Retinal pigment epithelial cell (primary cell): ENCODE measurements around the gene NTN1.

Source experiments
- DNase-seq: peaks from one replicate; pipeline ENCODE4 v3.0.0-alpha.2; 2010; ENCODE audit warnings: low read depth
- H3K4me3 ChIP-seq: 2 replicates; pipeline ENCODE4 v1.5.1; 2011; ENCODE audit warnings: mild to moderate bottlenecking, low read length, control low read depth, moderate library complexity
- TF ChIP-seq, protein P1 (sequence below): conservative IDR thresholded peaks from 2 replicates; pipeline ENCODE4 v1.5.1; 2011; ENCODE audit warnings: low read depth, low read length, control low read depth, inconsistent platforms

Gene NTN1

DNA sequence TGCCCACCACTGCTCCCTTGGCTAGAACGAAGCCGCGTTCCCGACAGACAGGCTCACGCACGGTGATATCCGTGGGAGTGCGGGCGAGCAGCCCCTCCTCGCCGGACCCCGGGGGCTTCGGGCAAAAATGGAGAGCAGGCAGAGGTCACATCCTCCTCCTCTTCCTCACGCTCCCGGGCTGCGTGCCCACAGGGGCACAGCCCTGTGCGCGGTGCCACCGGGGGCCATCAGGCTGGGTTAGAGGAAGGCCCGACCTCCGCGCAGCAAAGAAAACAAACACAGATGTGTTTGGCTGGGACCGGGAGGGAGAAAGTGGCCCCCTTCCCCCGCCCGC, 519 bp upstream of the NTN1 start:
- H3K4me3 ChIP-seq: no peak overlapping the region
- TF ChIP-seq, protein P1, sequence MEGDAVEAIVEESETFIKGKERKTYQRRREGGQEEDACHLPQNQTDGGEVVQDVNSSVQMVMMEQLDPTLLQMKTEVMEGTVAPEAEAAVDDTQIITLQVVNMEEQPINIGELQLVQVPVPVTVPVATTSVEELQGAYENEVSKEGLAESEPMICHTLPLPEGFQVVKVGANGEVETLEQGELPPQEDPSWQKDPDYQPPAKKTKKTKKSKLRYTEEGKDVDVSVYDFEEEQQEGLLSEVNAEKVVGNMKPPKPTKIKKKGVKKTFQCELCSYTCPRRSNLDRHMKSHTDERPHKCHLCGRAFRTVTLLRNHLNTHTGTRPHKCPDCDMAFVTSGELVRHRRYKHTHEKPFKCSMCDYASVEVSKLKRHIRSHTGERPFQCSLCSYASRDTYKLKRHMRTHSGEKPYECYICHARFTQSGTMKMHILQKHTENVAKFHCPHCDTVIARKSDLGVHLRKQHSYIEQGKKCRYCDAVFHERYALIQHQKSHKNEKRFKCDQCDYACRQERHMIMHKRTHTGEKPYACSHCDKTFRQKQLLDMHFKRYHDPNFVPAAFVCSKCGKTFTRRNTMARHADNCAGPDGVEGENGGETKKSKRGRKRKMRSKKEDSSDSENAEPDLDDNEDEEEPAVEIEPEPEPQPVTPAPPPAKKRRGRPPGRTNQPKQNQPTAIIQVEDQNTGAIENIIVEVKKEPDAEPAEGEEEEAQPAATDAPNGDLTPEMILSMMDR: no peak
- no peak for DNase-seq

DNA sequence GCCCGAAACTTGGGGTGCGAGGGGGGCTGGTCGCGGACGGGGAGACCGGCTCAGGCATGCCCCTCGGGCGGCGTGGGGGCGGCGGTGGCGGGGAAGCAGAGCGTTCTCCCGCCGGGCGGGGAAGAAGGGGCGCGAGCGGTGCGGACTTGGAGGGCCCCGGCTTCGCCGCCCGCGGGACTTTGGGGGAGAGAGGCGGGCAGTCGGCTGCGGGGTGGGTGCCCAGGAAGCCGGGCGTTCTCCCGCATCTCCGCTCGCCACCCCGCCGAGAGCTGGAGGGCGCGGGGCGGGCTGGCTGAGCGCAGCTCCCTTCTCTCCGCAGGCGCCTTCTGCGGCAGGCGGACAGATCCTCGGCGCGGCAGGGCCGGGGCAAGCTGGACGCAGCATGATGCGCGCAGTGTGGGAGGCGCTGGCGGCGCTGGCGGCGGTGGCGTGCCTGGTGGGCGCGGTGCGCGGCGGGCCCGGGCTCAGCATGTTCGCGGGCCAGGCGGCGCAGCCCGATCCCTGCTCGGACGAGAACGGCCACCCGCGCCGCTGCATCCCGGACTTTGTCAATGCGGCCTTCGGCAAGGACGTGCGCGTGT, 772 bp downstream of the NTN1 start:
- no peak for DNase-seq
- TF ChIP-seq, protein P1: no peak
- peak overlapping the region; percentile 22 for H3K4me3 ChIP-seq

- no peak for DNase-seq
- no peak overlapping the region for H3K4me3 ChIP-seq
- TF ChIP-seq, protein P1: no peak
These were observed 1.5 kb downstream of the NTN1 start for GRCh38 chr17:9022573-9023391.

- DNase-seq: no peak
- TF ChIP-seq, protein P1: no peak
- H3K4me3 ChIP-seq: no peak overlapping the region
These were observed 2.3 kb downstream of the NTN1 start for GRCh38 chr17:9023392-9024218.

- TF ChIP-seq, protein P1: no peak
- DNase-seq: no peak
- no peak overlapping the region for H3K4me3 ChIP-seq
These were observed 3.2 kb downstream of the NTN1 start for GRCh38 chr17:9024497-9024896.

DNA sequence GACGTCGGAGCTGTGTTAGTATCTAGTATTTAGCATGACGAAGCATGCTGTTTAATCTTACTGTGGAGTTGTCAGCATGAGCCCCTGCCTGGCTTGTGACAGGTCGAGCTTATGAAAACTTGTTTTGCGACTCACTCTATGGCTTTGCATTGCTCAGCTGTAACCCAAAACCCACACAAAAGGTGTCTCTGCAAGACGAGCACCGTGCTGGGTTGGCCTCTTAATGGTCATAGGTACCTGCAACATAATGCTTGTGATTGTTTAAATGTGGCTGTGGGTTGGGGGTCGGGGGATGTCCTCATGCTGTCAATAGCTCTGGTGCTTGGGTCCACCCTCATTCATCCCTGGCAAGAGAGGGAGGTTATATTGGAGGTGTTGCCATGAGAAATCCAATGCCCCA, 5.4 kb downstream of the NTN1 start:
- DNase-seq: no peak
- TF ChIP-seq, protein P1: no peak

More for the DNA sequence above, 5.4 kb downstream of the NTN1 start:
- H3K4me3 ChIP-seq: no peak overlapping the region
